Stimulated activated CD4-positive, alpha-beta T cell treated with anti-CD3 and anti-CD28 coated beads, Interleukin-1b, Interleukin-23, amount 100 ng/mL, for 4 hours (primary cell): ENCODE data around the gene SGCD.

Experiments used
- DNase-seq, 2 donors: peaks; one replicate each; pipeline ENCODE4 v3.0.0-alpha.2; 2020; ENCODE audit warnings: low read depth in 2 of 2

The SGCD gene

GRCh38 chr5:156687514-156687913 lies 360.6 kb downstream of the SGCD start:
- DNase-seq: no peak

DNA sequence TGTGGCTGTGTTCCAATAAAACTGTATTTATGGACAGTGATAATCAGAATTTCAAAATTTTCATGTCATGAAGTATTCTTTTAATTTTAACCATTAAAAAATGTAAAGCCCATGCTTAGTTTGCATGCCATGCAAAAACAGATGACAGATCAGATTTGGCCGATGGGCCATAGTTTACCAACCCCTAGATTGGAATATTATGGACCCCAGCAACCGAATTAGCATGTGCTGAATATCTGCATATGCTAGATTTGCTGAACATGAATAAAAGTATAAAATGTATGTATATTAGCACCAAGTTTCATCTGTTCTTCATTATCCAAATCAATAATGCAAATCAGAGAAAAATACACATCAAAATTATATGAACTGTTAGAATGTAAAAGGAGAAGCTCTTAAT lies 364.6 kb downstream of the SGCD start:
- DNase-seq: no peak

DNA sequence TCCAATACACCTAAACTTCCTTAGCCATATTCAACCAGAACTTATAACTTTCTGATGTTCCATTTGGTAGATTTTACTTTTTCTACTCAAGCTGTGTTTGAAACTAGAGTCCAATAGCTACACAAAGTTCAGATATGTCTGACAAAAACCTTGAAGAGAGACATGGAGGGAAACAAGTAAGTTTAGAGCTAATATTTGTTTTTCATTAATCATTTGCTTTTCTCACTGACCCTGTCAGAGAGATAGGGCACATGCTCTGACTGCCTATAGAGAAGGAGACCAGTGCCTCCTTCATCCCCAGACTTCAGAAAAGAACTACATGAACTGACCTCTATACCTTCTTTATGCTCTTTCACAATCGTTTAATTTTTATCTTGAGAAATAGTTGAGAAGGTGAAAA lies 366.1 kb downstream of the SGCD start:
- no peak for DNase-seq

DNA sequence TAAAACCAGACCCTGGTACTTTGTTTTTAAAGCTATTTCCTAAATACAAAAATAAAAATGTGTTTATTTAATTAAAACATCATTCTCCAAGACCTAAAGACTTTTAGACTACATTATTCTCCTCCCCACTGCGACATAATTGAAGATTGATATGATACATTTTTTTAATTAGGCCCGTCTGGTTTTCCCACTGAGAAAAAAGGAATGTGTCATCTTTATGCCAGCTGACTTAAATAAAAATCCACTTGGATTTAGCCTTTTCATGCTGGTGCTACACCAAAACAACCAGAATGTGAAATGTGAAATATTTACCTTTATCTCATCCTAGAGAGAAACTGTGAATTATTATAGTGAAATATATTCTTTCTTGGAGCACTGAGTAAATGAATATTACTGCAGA lies 367.6 kb downstream of the SGCD start:
- DNase-seq: no peak

GRCh38 chr5:156695774-156696173 lies 368.8 kb downstream of the SGCD start:
- no peak for DNase-seq

DNA sequence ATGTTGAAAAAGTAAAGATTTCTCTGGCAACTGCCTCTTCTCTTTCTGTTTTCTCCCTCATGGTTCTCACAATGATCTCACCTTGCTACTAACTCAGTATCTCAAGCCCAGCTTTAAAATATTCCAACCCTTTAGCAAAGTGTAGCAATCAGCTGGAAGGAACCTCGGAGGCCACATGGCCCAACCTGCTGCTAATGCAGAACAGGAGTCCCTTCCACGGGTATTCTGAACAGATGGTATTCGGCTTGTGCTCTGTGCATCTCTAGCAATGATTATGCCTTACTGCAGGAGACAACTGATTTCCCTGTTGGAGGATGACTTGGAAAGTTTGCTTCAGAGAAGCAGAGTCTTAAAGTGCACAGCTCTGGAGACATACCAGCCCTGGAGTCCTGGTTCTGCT lies 371.4 kb downstream of the SGCD start:
- DNase-seq: no peak

- no peak for DNase-seq
Observed at GRCh38 chr5:156699147-156699546, 372.2 kb downstream of the SGCD start.

GRCh38 chr5:156704139-156704538 lies 377.2 kb downstream of the SGCD start:
- DNase-seq: no peak

- no peak for DNase-seq
Observed at GRCh38 chr5:156706631-156707030, 379.7 kb downstream of the SGCD start.

DNA sequence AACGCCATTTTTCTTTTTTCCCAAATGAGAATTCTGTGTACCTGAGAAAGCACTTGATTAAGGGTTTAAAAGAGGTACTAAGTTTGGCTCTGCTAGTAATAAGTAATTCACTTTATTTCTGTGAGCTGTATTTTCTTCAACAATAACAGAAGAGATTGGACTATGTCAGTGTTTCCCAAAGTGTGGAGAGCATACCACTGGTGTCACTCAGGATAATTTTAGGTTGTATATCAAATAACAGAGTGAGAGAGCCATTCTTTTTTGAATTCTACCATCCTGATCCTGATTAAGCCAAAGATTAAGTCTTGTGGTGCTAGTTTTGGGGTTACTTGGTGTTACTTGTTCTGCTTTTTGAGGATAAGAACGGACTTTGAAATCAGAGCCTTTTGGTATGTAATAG lies 380.8 kb downstream of the SGCD start:
- no peak for DNase-seq

- no peak for DNase-seq
Observed at GRCh38 chr5:156715287-156715686, 388.3 kb downstream of the SGCD start.

DNA sequence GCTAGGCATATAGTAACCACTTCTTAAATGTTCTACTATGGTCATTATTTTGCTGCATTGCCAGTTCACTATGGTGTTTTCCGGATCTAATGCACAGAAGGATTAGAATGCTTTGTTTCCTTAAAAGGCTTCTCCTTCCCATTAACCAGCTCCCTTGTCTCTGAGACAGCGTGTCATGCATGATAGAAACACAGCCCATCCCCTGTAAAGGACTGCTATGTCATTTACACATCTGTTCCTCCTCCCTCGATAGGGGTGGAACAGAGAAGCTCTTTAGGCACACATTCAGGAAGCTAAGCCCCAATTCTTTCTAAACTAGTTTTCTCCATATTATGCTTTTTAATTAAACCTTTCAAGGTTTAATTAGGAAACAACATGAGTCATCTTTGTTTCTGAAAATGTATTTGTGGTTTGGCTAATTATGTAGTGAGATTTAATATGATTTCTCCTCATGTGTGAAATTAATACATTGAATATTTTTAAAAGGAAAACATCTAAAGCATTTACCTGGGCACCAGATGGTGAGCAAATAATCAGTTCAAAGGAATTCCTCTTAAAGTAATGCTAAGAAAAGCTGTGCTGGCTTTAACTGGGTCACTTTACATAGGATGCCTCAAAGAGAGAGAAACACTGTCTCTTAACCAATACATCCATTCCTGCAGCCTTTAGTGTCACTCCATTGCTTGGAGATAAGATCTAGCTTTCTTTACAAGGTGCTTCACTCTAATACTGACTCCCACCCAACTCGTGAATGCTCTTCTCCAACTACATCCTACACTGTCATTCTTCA lies 389.8 kb downstream of the SGCD start:
- DNase-seq: no peak

- no peak for DNase-seq
Observed at GRCh38 chr5:156718985-156719384, 392.0 kb downstream of the SGCD start.

DNA sequence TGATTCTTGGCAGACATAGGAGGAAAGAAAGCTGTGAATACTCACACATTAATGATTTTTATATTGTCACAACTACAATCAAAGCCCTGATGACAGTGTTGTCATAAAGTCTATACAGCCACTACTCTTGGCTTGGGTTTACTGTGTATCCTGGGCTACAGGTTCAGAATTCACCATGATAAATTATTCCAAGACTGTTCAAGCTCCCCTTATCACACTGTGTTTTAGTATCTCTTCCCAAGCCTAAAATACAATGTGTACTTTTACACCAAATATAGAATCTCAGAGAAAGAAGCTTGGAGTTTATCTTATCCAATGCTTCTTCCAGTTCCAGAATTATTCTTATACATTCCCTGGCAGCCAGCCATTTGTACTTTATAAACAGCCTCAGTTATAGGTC lies 395.4 kb downstream of the SGCD start:
- no peak for DNase-seq

DNA sequence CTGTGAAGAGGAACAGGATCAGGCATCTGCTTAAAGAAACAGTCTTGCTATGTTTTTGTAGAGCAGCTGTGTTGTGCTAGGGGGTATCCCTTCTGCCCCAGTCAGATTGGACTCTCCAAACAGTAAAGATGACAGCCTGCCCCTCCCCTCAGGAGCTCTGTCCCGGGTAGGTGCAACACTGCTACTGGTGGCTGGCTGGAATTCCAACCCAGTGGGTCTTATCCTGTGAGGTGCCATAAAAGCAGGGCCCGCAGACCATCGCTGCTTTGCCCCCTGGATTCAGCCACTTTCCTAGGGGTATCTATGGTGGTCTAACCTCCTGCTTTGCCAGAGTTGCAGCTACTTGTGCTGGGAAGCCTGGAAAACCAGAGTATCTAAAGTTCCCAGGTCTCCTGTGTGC lies 408.5 kb downstream of the SGCD start:
- no peak for DNase-seq

GRCh38 chr5:156741516-156741915 lies 414.6 kb downstream of the SGCD start:
- DNase-seq: no peak

- no peak for DNase-seq
Observed at GRCh38 chr5:156753846-156754245, 426.9 kb downstream of the SGCD start.

DNA sequence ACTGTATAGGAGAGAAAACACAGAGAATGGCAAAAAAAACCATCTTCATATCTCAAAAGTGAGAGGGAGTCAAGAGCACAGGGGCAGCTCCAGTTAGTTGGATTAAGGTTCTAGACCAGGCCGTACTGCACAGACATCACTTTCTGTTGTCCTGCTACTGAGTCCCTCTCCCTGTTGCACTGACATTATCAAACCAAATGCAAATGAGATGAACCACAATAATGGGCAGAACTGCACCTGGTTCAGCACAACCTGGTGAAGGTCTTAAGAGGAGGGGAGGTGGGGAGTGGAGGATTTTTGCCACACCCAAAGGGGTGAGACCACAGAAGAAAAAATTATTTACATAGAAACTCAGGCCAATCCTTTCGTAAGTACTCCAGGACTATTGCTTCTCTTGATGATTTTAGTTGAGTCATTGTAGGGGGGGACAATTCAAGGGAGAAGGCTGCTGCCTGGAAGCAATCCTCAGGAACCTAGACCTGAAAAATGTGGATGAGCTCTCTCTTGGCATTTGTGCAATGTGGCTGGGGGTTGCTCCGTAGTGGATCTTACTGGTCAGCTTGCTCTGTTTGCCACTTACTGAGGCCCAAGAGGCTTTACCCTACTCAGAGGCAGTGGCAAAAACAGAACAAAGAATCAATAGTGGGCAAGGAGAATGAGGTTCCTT lies 428.6 kb downstream of the SGCD start:
- no peak for DNase-seq

DNA sequence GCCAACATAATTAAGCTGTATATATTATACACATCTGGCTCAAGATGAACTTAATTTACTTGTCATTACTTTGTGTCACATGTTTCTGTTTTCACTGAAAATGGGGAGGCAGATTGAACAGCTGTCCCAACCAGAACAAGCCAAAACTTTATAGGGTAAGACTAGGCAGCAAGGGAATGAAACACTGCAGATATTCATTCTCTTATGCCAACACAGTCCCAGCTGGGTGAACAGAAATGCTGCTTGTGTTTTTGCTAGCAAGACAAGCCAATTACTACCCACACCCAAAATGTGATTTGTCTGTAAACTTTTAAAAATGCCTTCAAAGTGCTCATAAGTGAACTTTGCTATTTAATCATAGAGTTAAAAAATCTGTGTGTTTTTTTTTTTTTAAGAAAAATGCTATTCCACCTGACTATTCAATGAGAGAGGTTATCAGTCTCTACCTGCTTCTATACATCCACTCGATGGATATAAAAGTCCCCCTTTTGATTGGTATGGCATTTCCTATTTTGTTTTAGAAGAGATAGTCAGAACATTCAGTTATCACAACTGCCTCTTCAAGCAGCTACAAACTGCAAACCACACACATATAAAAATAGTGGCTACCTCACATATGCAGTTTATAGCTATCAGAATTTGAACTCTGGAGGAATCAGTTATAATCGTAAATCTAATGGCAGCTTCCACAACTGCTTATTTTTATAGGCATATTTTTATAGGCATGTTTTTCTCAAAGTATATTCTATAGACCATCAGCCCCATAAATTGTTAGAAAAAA lies 431.2 kb downstream of the SGCD start:
- no peak for DNase-seq

DNA sequence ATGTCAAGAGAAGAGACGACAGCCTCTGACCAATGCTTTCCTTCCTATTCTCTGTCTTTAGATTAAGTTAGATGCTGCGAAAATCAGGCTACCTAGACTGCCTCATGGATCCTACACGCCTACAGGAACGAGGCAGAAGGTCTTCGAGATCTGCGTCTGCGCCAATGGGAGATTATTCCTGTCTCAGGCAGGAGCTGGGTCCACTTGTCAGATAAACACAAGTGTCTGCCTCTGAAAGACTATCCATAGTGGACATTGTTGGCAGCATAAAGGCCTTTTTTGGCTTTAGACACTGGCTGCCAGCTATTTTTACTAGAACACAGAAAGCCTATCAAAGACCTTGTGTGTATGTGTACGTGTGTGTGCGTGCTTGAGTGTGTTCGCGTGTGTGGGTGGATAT lies 432.2 kb downstream of the SGCD start:
- DNase-seq: no peak

DNA sequence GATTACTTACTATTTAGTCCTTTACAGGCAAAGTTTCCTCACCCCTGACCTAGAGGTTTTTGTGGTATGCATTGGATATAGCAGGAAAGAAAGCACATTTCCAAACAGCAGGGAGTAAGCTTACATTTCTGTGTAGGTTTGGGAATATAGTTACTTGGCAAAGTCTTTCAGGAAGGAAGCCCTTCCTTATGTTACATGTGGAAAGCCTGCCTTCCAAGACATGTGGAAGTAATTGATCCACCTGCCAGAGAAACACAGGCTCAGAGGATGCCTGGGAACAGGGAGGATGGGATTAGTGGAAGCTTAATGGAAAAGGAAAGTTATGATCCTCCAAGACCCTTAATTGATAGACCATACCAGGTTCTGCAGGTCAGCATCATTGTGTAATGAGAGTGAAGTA lies 435.8 kb downstream of the SGCD start:
- no peak for DNase-seq

DNA sequence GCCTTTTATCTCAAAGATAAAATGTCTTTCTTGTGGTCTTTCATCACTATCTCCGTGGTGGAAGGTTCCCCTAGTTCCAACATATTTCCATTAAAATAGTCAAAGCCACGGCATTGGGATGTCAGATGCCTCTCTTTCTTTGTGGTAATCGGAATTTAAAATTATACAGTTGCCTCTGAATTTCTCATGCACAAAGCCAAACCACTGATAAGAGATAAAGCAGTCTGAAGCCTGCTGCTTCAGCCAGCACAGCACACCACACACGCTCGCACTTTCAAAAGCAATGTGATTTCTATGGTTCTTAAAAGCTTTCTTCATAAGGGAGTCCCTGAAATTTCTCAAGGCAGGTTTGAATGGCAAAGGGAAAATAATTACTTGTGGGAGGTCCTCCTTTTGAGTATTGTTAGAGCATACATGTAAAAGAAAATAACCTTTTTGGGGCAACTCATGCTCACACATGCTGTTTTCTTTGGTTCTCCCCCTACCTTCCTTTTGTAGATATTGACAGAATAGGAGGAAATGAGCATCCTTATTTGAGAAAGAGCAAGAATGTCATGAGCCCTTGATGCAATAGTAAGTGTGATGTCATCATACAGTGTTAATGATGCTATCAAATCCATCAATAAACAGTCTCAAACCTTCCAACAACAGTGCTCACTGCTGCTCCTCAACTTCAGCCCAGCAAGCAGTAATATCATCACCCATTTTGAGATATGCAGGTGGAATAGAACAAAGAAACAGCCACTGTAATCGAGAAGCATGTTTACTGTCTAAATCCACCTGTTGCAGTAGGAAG lies 437.4 kb downstream of the SGCD start:
- DNase-seq: no peak
